Upper lobe of left lung (tissue), 6 donors: ENCODE data around the gene PDGFRA. TPM values are rescaled to one million over a fixed set of nuclear protein-coding genes. Genes with fewer than 3 reads are reported as not detected.
A peak's percentile ranks its signal among the peaks of the same experiment; 100 is the strongest.

Experiments used
- ATAC-seq, 2 donors: fragments of 200-7000 bp; cut with Tn5 transposase; one replicate each; pipeline ENCODE4 v1.9.1; 2022; ENCODE audit warnings: mild to moderate bottlenecking in 2 of 2, moderate library complexity in 2 of 2; ENCODE audit not compliant: low FRiP score in 2 of 2
- DNase-seq, 2 donors: peaks; one replicate each; pipeline ENCODE4 v3.0.0-alpha.2; 2019 to 2020
- H3K27ac ChIP-seq, 4 donors: fragments of 200-600 bp; sonication (generic); one replicate each; pipeline ENCODE4 v1.5.1; 2016 to 2019
- H3K27me3 ChIP-seq, 4 donors: fragments of 200-600 bp; sonication (generic); one replicate each; pipeline ENCODE4 v1.5.1; 2017 to 2019
- H3K36me3 ChIP-seq, 4 donors: fragments of 200-600 bp; sonication (generic); one replicate each; pipeline ENCODE4 v1.5.1; 2016 to 2019
- H3K4me1 ChIP-seq, 4 donors: fragments of 200-600 bp; sonication (generic); one replicate each; pipeline ENCODE4 v1.5.1; 2018 to 2019
- H3K4me3 ChIP-seq, 4 donors: fragments of 200-600 bp; sonication (generic); one replicate each; pipeline ENCODE4 v1.5.1; 2017 to 2019; ENCODE audit warnings: mild to moderate bottlenecking in 2 of 4, moderate library complexity in 1 of 4
- H3K9me3 ChIP-seq, 4 donors: fragments of 200-600 bp; sonication (generic); one replicate each; pipeline ENCODE4 v1.5.1; 2018 to 2019
- CTCF ChIP-seq, 6 experiments: fragments of 450-650 bp in 4 of 6; fragments of 200-600 bp in 2 of 6; sonication (generic) in 2 of 6; IDR thresholded peaks; one replicate each; pipeline ENCODE4 v1.5.1; 2016 to 2019; ENCODE audit warnings: antibody characterized with exemption in 6 of 6
- EP300 ChIP-seq, 4 donors: sonication (generic); formaldehyde crosslinking; IDR thresholded peaks; one replicate each; pipeline ENCODE4 v1.5.1; 2017; ENCODE audit warnings: antibody characterized with exemption in 4 of 4, control low read depth in 2 of 4
- POLR2A ChIP-seq, 4 donors: fragments of 450-650 bp; IDR thresholded peaks; one replicate each; pipeline ENCODE4 v1.5.1; 2016 to 2017; ENCODE audit warnings: antibody characterized with exemption in 4 of 4, mild to moderate bottlenecking in 2 of 4
- POLR2AphosphoS5 ChIP-seq, 2 donors: sonication (generic); formaldehyde crosslinking; IDR thresholded peaks; one replicate each; pipeline ENCODE4 v1.5.1; 2017; ENCODE audit warnings: antibody characterized with exemption in 2 of 2
- WGBS, 2 donors: methylation state at CpG; one replicate each; pipeline ENCODE4 v1.1.5; 2017 to 2018; 5-methylcytosine and 5-hydroxymethylcytosine counted together
- total RNA-seq, 6 donors: library from RNA; depleted of rRNA in 4 of 6; stranded (reverse); fragments of >200 nt in 4 of 6; gene quantifications; one replicate each; pipeline versions ENCODE4 v1.1.0 to v1.2.1, GENCODE V29; 2016 to 2021
- donor health status: DM: no; HTN: no; CAD: no; lungs with moderate emphysema.
- donor health status: DM: no; HTN: yes; CAD: no; lungs with severe emphysema.

The PDGFRA gene
- total RNA-seq, 6 donors from 2014 or later = 60.5 to 136 (median 77.0) TPM

DNA sequence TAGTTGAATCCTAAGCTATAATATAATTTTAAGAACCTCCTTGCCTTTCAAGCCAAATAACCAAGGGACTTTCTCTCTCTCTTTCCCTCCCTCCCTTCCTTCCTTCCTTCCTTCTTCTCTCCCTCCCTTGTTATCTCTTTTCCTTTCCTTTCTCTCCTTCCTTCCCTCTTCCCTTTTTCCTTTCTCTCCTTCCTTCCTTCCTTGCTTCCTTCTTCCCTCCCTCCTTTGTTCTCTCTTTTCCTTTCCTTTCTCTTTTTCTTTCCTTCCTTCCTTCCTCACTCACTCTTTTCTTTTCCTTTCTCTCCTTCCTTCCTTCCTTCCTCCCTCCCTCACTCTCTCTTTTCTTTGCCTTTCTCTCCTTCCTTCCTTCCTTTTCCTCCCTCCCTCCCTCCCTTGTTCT is 42.4 kb downstream of the PDGFRA start:
- DNase-seq (no peak), ATAC-seq (no peak)
- H3K4me3 ChIP-seq = no peak overlapping the region
- H3K9me3 ChIP-seq = no peaks in the 10 kb centered on the region
- TF ChIP-seq POLR2AphosphoS5 (IDR thresholded peaks at IDR 0.05) (no peak), CTCF (IDR thresholded peaks at IDR 0.05) (no peak), POLR2A (IDR thresholded peaks at IDR 0.05) (no peak), EP300 (IDR thresholded peaks at IDR 0.05) (no peak)
- H3K36me3 ChIP-seq = peaks cover 0 to 8% (median 2%) of the 10 kb centered on the region in 4 donors
- H3K27ac ChIP-seq = no peak overlapping the region
- H3K4me1 ChIP-seq = peaks cover 0 to 2% (median under 1%) of the 10 kb centered on the region in 4 donors
- H3K27me3 ChIP-seq = no peaks in the 10 kb centered on the region

- Histone ChIP-seq H3K9me3 (no peaks in the 10 kb centered on the region), H3K4me1 (peaks cover 0 to 8% (median 3%) of the 10 kb centered on the region in 4 donors), H3K4me3 (no peak overlapping the region), H3K27me3 (no peaks in the 10 kb centered on the region), H3K36me3 (peaks cover 0 to 8% (median 2%) of the 10 kb centered on the region in 4 donors), H3K27ac (no peak overlapping the region)
- TF ChIP-seq CTCF (IDR thresholded peaks at IDR 0.05) (no peak), POLR2AphosphoS5 (IDR thresholded peaks at IDR 0.05) (no peak), POLR2A (IDR thresholded peaks at IDR 0.05) (no peak)
- no peak for DNase-seq
- 95 to 98% methylated on average over 3 of the region's 3 CpGs for WGBS, 2 donors
- ATAC-seq = no peak
Observed at GRCh38 chr4:54272051-54272450, 43.0 kb downstream of the PDGFRA start.

DNA sequence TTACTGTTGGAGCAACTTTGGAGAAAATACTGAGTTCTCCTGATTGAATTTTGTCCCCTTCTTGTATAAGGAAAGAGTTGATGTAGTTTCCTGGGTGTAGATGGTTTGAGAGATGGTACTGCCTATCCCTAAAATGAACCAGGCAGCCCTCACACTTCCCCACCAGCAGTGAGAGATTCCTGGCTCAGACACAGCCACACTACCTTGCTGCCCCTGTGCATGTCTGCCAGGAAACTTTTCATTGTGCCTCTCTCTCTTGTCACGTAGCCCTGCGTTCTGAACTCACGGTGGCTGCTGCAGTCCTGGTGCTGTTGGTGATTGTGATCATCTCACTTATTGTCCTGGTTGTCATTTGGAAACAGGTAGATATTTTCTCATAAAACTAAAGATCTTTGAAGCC is 45.2 kb downstream of the PDGFRA start:
- Histone ChIP-seq H3K27ac (no peak overlapping the region), H3K36me3 (peaks cover 0 to 8% (median 2%) of the 10 kb centered on the region in 4 donors), H3K9me3 (no peaks in the 10 kb centered on the region), H3K27me3 (no peaks in the 10 kb centered on the region), H3K4me1 (peaks cover 0 to 14% (median 9%) of the 10 kb centered on the region in 4 donors), H3K4me3 (no peak overlapping the region)
- no peak for ATAC-seq
- WGBS, 2 donors = 85 to 88% methylated on average over 3 of the region's 3 CpGs
- no peak for TF ChIP-seq EP300 (IDR thresholded peaks at IDR 0.05)
- no peak for TF ChIP-seq CTCF (IDR thresholded peaks at IDR 0.05)
- TF ChIP-seq POLR2A (IDR thresholded peaks at IDR 0.05) = no peak
- TF ChIP-seq POLR2AphosphoS5 (IDR thresholded peaks at IDR 0.05) = no peak
- DNase-seq = no peak

GRCh38 chr4:54274795-54275665 is 45.9 kb downstream of the PDGFRA start:
- H3K9me3 ChIP-seq = no peaks in the 10 kb centered on the region
- peaks cover 0 to 5% (median 2%) of the 10 kb centered on the region in 4 donors for H3K36me3 ChIP-seq
- peaks cover 0 to 14% (median 9%) of the 10 kb centered on the region in 4 donors for H3K4me1 ChIP-seq
- DNase-seq = no peak
- 91 to 95% methylated on average over 3 of the region's 3 CpGs for WGBS, 2 donors
- H3K27ac ChIP-seq = no peak overlapping the region
- no peaks in the 10 kb centered on the region for H3K27me3 ChIP-seq
- ATAC-seq = no peak
- no peak for TF ChIP-seq POLR2AphosphoS5 (IDR thresholded peaks at IDR 0.05)
- TF ChIP-seq POLR2A (IDR thresholded peaks at IDR 0.05) = no peak
- H3K4me3 ChIP-seq = no peak overlapping the region

GRCh38 chr4:54276641-54277430 is 47.7 kb downstream of the PDGFRA start:
- WGBS, 2 donors = 30 to 37% methylated on average over 20 of the region's 20 CpGs
- DNase-seq (peak in 1 of 2 donors; percentile 11), ATAC-seq (no peak)
- Histone ChIP-seq H3K36me3 (no peaks in the 10 kb centered on the region), H3K9me3 (no peaks in the 10 kb centered on the region), H3K4me3 (no peak overlapping the region), H3K4me1 (peaks cover 4 to 24% (median 11%) of the 10 kb centered on the region in 4 donors), H3K27me3 (no peaks in the 10 kb centered on the region), H3K27ac (peak overlapping the region in 2 of 4 donors; percentile 14 to 49)
- no peak for TF ChIP-seq POLR2A (IDR thresholded peaks at IDR 0.05)
- no peak for TF ChIP-seq CTCF (IDR thresholded peaks at IDR 0.05)
- no peak for TF ChIP-seq EP300 (IDR thresholded peaks at IDR 0.05)
- no peak for TF ChIP-seq POLR2AphosphoS5 (IDR thresholded peaks at IDR 0.05)
